ENCODE results near the gene PSAT1. TPM values are rescaled to one million over a fixed set of nuclear protein-coding genes. Genes with fewer than 3 reads are reported as not detected.

Gene PSAT1
- polyA plus RNA-seq, 1 experiment: 307 TPM

GRCh38 chr9:78286125-78286524 is 10.8 kb upstream of the PSAT1 start:
- DNase-seq (ENCODE audit: low read depth): no peak
- H3K36me3 ChIP-seq (ENCODE audit: control insufficient read depth, insufficient read depth, low read length): no peaks in the 10 kb centered on the region
- ChIA-PET CTCF (interaction anchor here (2.1 kb wide), 1 partner anchor 10 kb away, joined by 8 read pairs; the partner anchor contains the start of gene PSAT1), POLR2A (no interaction called here)
- no peak for TF ChIP-seq CTCF (IDR thresholded peaks at IDR 0.05; ENCODE audit: insufficient read depth, low read depth, low read length)
- peaks cover 4% of the 10 kb centered on the region; the same call in 1 of the 2 replicates for H3K27me3 ChIP-seq (ENCODE audit: control insufficient read depth, insufficient read depth, low read length)
- no peak overlapping the region for H3K4me3 ChIP-seq (ENCODE audit: low read depth, low read length)

GRCh38 chr9:78286946-78287388 is 10.0 kb upstream of the PSAT1 start:
- Histone ChIP-seq H3K36me3 (ENCODE audit: control insufficient read depth, insufficient read depth, low read length) (no peaks in the 10 kb centered on the region), H3K4me3 (ENCODE audit: low read depth, low read length) (no peak overlapping the region), H3K27me3 (ENCODE audit: control insufficient read depth, insufficient read depth, low read length) (peaks cover 4% of the 10 kb centered on the region; the same call in 1 of the 2 replicates)
- no peak for DNase-seq (ENCODE audit: low read depth)
- ChIA-PET CTCF (interaction anchor here (1.0 kb wide), 1 partner anchor 17 kb away, joined by 3 read pairs; no protein-coding TSS in a partner anchor), POLR2A (no interaction called here)
- TF ChIP-seq CTCF (IDR thresholded peaks at IDR 0.05; ENCODE audit: insufficient read depth, low read depth, low read length): no peak

GRCh38 chr9:78288214-78288892 is 8.6 kb upstream of the PSAT1 start:
- H3K27me3 ChIP-seq (ENCODE audit: control insufficient read depth, insufficient read depth, low read length): peaks cover 4% of the 10 kb centered on the region; the same call in 1 of the 2 replicates
- TF ChIP-seq CTCF (IDR thresholded peaks at IDR 0.05; ENCODE audit: insufficient read depth, low read depth, low read length): no peak
- POLR2A ChIA-PET: no interaction called here
- DNase-seq (ENCODE audit: low read depth): no peak
- no peaks in the 10 kb centered on the region for H3K36me3 ChIP-seq (ENCODE audit: control insufficient read depth, insufficient read depth, low read length)
- no peak overlapping the region for H3K4me3 ChIP-seq (ENCODE audit: low read depth, low read length)
- CTCF ChIA-PET: interaction anchor here (1.2 kb wide), 1 partner anchor 11 kb away, joined by 4 read pairs; no protein-coding TSS in a partner anchor

GRCh38 chr9:78289474-78289873 is 7.5 kb upstream of the PSAT1 start:
- H3K27me3 ChIP-seq (ENCODE audit: control insufficient read depth, insufficient read depth, low read length): peaks cover 4% of the 10 kb centered on the region; the same call in 1 of the 2 replicates
- no peak overlapping the region for H3K4me3 ChIP-seq (ENCODE audit: low read depth, low read length)
- TF ChIP-seq CTCF (IDR thresholded peaks at IDR 0.05; ENCODE audit: insufficient read depth, low read depth, low read length): no peak
- no peak for DNase-seq (ENCODE audit: low read depth)
- H3K36me3 ChIP-seq (ENCODE audit: control insufficient read depth, insufficient read depth, low read length): no peaks in the 10 kb centered on the region
- ChIA-PET CTCF (interaction anchor here (1.3 kb wide), 1 partner anchor 29 kb away, joined by 3 read pairs; no protein-coding TSS in a partner anchor), POLR2A (no interaction called here)

- DNase-seq (ENCODE audit: low read depth): no peak
- ChIA-PET CTCF (no interaction called here), POLR2A (interaction anchor here (0.5 kb wide), 1 partner anchor 769 kb away, joined by 3 read pairs; no protein-coding TSS in a partner anchor)
- no peak for TF ChIP-seq CTCF (IDR thresholded peaks at IDR 0.05; ENCODE audit: insufficient read depth, low read depth, low read length)
- Histone ChIP-seq H3K36me3 (ENCODE audit: control insufficient read depth, insufficient read depth, low read length) (no peaks in the 10 kb centered on the region), H3K4me3 (ENCODE audit: low read depth, low read length) (no peak overlapping the region), H3K27me3 (ENCODE audit: control insufficient read depth, insufficient read depth, low read length) (peaks cover 4% of the 10 kb centered on the region; the same call in 1 of the 2 replicates)
Observed at GRCh38 chr9:78291240-78291925, 5.5 kb upstream of the PSAT1 start.
